ENCODE results near the gene TDRD12.
"Not testable (repeated sequence)": the region's sequence is repeated elsewhere in the genome, so short reads cannot be mapped to it uniquely, and the experiment has no call there.

Gene TDRD12

DNA sequence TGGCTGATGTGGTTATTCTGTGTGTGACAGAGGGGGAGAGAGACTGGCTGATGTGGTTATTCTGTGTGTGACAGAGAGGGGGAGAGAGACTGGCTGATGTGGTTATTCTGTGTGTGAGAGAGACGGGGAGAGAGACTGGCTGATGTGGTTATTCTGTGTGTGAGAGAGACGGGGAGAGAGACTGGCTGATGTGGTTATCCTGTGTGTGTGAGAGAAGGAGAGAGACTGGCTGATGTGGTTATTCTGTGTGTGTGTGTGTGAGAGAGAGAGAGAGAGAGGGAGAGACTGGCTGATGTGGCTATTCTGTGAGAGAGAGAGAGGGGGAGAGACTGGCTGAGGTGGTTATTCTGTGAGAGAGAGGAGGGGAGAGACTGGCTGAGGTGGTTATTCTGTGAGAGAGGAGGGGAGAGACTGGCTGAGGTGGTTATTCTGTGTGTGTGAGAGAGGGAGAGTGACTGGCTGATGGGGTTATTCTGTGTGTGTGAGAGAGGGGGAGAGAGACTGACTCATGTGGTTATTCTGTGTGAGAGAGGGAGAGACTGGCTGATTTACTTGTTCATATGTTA, 27.1 kb downstream of the TDRD12 start:
- not testable (repeated sequence) for DNase-seq (ENCODE audit: low read depth in 3 of 3)

DNA sequence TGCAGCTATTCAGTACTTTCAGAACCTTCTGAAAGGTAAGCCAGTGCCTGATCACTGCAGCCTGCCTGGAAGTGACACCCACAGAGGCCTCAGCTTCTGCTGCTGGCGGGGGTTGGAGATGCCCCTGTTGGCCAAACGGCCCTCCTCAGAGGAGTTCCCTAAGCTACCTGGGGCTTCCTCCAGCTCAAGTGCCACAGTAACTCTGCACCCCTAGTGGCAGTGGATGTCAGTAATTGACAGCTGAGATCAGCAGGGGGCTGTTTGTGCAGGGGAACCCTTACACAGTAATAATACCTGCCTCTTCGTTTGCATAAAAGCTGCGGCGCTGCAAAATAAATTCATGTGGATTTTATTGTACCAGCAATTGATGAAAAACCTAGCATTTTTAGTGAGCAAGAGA, 28.9 kb downstream of the TDRD12 start:
- no peak for DNase-seq (ENCODE audit: low read depth in 3 of 3)

- no peak for DNase-seq (ENCODE audit: low read depth in 3 of 3)
These were observed 29.4 kb downstream of the TDRD12 start for GRCh38 chr19:32748948-32749347.

DNA sequence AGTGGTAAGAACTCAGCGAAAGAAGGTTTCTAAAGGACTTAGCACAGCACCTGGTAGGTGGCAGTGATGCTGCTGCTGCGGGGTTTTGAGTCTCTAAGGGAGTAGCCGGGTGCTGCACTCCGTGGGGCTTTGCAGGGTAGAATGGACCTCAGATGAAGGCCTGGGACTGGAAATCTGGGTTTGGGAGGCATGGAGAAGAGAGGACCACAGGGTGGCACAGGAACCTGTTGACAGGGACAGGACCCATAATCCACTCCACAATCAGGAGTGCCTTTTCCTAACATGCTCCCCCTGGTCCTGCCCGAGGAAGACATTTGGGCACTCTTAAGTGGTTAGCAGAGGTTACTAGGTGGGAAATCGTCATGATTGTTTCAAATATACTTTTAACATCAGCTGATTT, 29.8 kb downstream of the TDRD12 start:
- DNase-seq (ENCODE audit: low read depth in 3 of 3) = no peak

DNA sequence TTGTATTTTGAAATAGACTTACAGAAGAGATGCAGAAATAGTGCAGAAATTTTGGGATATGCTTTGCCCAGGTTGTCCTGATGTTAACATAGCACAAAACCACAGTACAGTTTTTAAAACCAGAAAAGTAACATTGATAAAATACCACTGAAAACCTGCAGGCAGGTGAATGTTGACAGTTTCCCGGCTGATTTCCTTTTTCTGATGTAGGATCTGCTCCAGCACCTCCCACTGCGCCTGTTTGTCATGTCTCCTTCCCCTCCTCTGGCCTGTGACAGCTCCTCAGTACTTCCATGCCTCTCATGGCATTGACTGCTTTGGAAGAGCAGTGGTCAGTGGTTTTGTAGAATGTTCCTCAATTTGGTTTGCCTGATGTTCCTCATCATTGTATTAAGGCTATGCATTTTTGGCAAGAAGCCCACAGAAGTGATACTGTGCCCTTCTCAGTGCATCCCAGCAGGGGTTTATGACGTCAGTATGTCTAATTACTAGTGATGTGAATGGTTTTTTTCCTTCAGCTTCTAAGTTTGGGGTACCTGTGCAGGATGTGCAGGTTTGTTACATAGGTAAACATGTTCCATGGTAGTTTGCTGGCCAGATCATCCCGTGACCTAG, 31.0 kb downstream of the TDRD12 start:
- DNase-seq (ENCODE audit: low read depth in 3 of 3) = no peak

- no peak for DNase-seq (ENCODE audit: low read depth in 3 of 3)
These were observed 31.5 kb downstream of the TDRD12 start for GRCh38 chr19:32751066-32751465.

- no peak for DNase-seq (ENCODE audit: low read depth in 3 of 3)
These were observed 37.6 kb downstream of the TDRD12 start for GRCh38 chr19:32757189-32757588.

GRCh38 chr19:32765365-32765764, 45.8 kb downstream of the TDRD12 start:
- not testable (repeated sequence) for DNase-seq (ENCODE audit: low read depth in 3 of 3)

- no peak for DNase-seq (ENCODE audit: low read depth in 3 of 3)
These were observed 48.5 kb downstream of the TDRD12 start for GRCh38 chr19:32767951-32768679.

DNA sequence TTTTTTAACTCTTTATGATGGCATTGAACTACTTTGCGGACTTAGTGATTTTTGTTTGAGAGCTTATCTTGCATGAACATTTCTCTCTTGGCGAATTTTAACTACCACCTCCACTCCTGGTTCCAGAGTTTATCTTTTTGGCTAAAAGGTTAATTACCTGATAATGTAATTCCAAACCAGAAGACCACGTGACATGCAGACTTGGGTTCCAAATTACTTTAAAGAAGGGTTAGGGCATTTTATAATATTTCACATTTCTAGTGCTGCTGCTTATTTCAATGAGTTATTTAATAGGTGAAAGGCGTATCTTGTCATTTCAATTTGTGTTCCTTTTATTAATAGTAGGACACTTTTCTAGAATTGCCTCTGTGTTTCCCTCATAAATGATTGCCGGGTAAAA, 52.0 kb downstream of the TDRD12 start:
- no peak for DNase-seq (ENCODE audit: low read depth in 3 of 3)

DNA sequence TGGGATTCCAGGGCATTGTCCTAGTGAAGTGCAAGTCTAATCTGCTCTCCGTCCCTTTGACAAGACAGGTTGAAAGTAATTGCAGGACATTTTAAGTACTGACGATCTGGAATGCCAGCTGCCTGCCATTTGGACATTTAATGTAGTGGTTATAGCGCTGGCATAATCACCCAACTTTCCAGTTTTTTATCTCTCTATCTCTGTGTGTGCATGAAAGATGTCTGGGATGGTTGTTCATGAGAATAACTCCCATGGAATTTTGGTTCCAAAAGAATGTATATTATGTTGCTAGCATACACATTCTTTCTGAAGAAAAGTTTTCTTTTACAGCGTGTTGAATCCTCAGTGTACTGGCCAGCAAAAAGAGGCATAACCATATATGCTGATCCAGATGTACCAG, 53.6 kb downstream of the TDRD12 start:
- DNase-seq (ENCODE audit: low read depth in 3 of 3) = no peak

DNA sequence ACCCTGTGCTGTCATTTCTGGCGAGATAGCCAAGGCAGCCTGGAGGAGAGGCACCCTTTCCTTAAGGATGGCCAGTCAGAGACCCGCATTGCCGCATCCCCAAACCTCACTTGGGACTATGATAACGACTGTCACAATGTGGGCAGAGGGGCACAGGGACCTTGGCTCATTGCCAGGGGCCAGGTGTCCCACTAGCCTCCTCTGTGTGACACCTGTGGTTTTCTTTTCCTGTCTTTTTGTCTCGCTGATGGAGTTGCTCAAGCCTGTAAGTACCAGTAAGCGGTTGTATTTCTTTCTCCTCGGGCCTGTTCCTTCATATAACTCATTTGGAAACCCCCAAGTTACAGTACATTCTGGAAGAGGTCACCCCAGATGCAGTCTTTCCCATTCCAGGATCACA, 59.5 kb downstream of the TDRD12 start:
- DNase-seq (ENCODE audit: low read depth in 3 of 3) = no peak

GRCh38 chr19:32781280-32781679, 61.7 kb downstream of the TDRD12 start:
- DNase-seq (ENCODE audit: low read depth in 3 of 3) = no peak

DNA sequence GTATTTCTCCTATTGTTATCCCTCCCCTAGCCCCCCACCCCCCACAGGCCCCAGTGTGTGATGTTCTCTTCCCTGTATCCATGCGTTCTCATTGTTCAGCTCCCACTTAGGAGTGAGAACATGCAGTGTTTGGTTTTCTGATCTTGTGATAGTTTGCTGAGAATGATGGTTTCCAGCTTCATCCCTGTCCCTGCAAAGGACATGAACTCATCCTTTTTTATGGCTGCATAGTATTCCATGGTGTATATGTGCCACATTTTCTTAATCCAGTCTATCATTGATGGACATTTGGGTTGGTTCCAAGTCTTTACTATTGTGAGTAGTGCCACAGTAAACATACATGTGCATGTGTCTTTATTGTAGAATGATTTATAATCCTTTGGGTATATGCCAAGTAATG, 62.5 kb downstream of the TDRD12 start:
- not testable (repeated sequence) for DNase-seq (ENCODE audit: low read depth in 3 of 3)

GRCh38 chr19:32787161-32787813, 67.7 kb downstream of the TDRD12 start:
- DNase-seq (ENCODE audit: low read depth in 3 of 3) = not testable (repeated sequence)

- DNase-seq (ENCODE audit: low read depth in 3 of 3) = not testable (repeated sequence)
These were observed 68.3 kb downstream of the TDRD12 start for GRCh38 chr19:32787895-32788294.

- no peak for DNase-seq (ENCODE audit: low read depth in 3 of 3)
These were observed 69.9 kb downstream of the TDRD12 start for GRCh38 chr19:32789429-32789828.

GRCh38 chr19:32798201-32798600, 78.6 kb downstream of the TDRD12 start:
- no peak for DNase-seq (ENCODE audit: low read depth in 3 of 3)

DNA sequence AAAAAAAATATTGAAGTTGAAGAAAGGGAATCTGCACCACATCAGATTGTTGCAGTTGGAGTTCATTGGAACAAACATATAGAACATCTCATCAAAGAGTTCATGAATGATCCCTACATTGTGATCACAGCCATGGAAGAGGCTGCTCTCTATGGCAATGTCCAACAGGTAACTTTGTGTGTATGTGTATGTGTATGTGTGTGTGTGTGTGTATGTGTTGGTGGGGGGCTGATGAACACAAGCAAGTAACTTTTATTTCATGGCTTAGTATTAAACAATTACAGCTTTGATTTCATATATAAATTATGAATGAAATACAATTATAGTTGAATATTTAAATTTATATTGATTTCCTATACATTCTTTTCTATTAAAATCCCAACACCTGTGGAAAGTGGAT, 80.6 kb downstream of the TDRD12 start:
- no peak for DNase-seq (ENCODE audit: low read depth in 3 of 3)

DNA sequence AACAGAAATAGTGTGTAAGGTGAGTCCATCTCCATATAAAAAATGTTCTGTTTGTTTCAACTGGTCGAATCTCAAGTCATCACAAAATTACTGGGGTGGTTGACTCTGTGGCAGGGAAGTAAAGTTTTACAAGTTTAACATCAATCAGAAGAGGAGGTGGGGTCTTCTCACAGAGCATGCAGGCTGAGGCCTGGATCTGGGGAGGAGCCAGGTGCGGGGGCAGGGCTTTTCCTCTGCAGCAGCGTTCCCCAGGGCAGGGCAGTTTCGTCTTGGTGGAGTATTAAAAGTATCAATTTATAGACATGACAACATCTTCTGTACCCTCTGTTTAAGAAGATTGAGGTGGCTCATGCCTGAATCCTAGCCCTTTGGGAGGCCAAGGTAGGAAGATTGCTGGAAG, 81.2 kb downstream of the TDRD12 start:
- no peak for DNase-seq (ENCODE audit: low read depth in 3 of 3)

- DNase-seq (ENCODE audit: low read depth in 3 of 3) = no peak
These were observed 83.3 kb downstream of the TDRD12 start for GRCh38 chr19:32802840-32803239.

- DNase-seq (ENCODE audit: low read depth in 3 of 3) = no peak
These were observed 88.7 kb downstream of the TDRD12 start for GRCh38 chr19:32808236-32808635.

DNA sequence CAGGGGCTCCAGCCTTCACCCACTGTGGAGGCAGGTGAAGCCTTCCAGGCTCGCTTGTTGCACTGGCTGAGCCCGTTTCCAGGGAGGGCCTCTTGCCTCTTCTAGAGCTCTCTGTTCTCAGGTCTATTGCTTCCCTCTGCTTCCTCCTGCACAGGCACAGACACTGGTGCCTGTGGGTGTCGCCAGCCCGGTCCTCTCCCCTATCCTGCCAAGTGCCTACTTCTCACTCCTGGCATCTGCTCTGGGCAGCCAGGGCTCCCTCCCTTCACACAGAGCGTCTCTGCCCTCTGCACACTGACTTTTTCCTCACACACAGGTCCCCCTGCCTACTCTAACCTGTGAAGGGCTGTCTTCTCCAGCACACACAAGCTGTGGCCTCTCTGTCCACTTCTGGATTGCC, 89.7 kb downstream of the TDRD12 start:
- DNase-seq (ENCODE audit: low read depth in 3 of 3) = no peak
